GM18909 (cell line): Measurements from ENCODE around the gene UFD1.

Source experiments
- ATAC-seq: cut with Tn5 transposase; IDR thresholded peaks from one replicate; pipeline ENCODE4 v1.9.1; 2021; ENCODE audit warnings: mild to moderate bottlenecking; ENCODE audit not compliant: unreplicated experiment, poor library complexity

The UFD1 gene

GRCh38 chr22:19477321-19478044, 1.5 kb downstream of the UFD1 start:
- ATAC-seq, result no peak

GRCh38 chr22:19476023-19476422, 3.0 kb downstream of the UFD1 start:
- no peak for ATAC-seq

GRCh38 chr22:19473578-19473977, 5.4 kb downstream of the UFD1 start:
- no peak for ATAC-seq

- ATAC-seq, result no peak
Observed at GRCh38 chr22:19472233-19472632, 6.8 kb downstream of the UFD1 start.

GRCh38 chr22:19471572-19471971, 7.4 kb downstream of the UFD1 start:
- ATAC-seq, result no peak

- no peak for ATAC-seq
Observed at GRCh38 chr22:19470010-19470409, 9.0 kb downstream of the UFD1 start.

- ATAC-seq, result no peak
Observed at GRCh38 chr22:19469421-19469820, 9.6 kb downstream of the UFD1 start.

- ATAC-seq, result no peak
Observed at GRCh38 chr22:19467912-19468311, 11.1 kb downstream of the UFD1 start.

- no peak for ATAC-seq
Observed at GRCh38 chr22:19466848-19467752, 11.9 kb downstream of the UFD1 start.

GRCh38 chr22:19466126-19466716, 12.8 kb downstream of the UFD1 start:
- ATAC-seq, result no peak

GRCh38 chr22:19464975-19465374, 14.0 kb downstream of the UFD1 start:
- no peak for ATAC-seq

GRCh38 chr22:19464546-19464945, 14.4 kb downstream of the UFD1 start:
- ATAC-seq, result no peak

- ATAC-seq, result no peak
Observed at GRCh38 chr22:19463491-19464469, 15.2 kb downstream of the UFD1 start.

- ATAC-seq, result no peak
Observed at GRCh38 chr22:19463008-19463407, 16.0 kb downstream of the UFD1 start.

GRCh38 chr22:19461506-19461905, 17.5 kb downstream of the UFD1 start:
- no peak for ATAC-seq

GRCh38 chr22:19460036-19460435, 19.0 kb downstream of the UFD1 start:
- ATAC-seq, result no peak

GRCh38 chr22:19457828-19458428, 21.1 kb downstream of the UFD1 start:
- no peak for ATAC-seq

GRCh38 chr22:19456541-19456940, 22.5 kb downstream of the UFD1 start:
- ATAC-seq, result no peak

- ATAC-seq, result no peak
Observed at GRCh38 chr22:19455585-19456370, 23.2 kb downstream of the UFD1 start.
